ENCODE measurements around the gene RENBP.

DNA sequence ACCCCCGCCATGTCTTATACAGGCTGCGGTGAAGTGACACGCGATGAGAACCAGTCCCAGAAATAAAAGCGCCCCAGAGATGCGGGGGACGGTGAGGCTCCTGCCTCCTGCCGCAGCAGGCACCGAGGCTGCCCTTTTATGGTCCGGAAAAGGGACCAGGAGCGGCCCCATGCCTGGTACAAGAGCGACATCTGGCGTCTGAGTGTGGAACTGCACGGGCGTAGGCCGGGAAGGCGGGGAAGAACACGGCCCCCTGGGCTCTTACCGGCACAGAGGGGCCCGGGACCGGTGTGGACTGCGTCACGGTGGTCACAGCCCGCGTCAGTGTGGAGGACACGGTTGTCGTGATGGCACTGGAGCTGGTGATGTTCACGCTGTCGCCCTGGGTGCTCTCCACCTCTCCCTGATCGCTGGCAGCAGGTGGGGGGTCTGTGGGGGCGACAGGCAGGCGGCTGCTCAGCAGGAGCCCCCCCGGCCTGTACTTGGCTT lies 8.9 kb upstream of the RENBP start:
- no peak for TF ChIP-seq ZNF747 (tag by site-specific recombination; IDR thresholded peaks at IDR 0.05)
- no peak for TF ChIP-seq TCF7L2 (IDR thresholded peaks at IDR 0.05; ENCODE audit: borderline replicate concordance, low read depth, low read length)
- TF ChIP-seq KLF16 (tag by site-specific recombination; IDR thresholded peaks at IDR 0.05): no peak
